AML-193 (cell line): ENCODE results near the gene FRK.

Source experiments
- DNase-seq, 2 experiments: peaks; one replicate each; lab custom pipeline; 2025; lab: John Stamatoyannopoulos, UW

The FRK gene

GRCh38 chr6:115885636-115886366, 174.9 kb downstream of the FRK start:
- no peak for DNase-seq

- no peak for DNase-seq
Measured at GRCh38 chr6:115882771-115883170, 177.9 kb downstream of the FRK start.

GRCh38 chr6:115882174-115882573, 178.5 kb downstream of the FRK start:
- no peak for DNase-seq
